Skin of body (tissue), 2 donors: ENCODE results near the gene WRAP73. TPM values are rescaled to one million over a fixed set of nuclear protein-coding genes. Genes with fewer than 3 reads are reported as not detected.

ENCODE experiments used
- DNase-seq: peaks from one replicate; lab custom pipeline; 2025; lab: John Stamatoyannopoulos, UW
- total RNA-seq: library from RNA; depleted of rRNA; stranded (reverse); fragments of >200 nt; gene quantifications from one replicate; pipeline ENCODE4 v1.2.3, GENCODE V29; 2014

The WRAP73 gene
- total RNA-seq, 1 donor from 2014 or later: 12.2 TPM

DNA sequence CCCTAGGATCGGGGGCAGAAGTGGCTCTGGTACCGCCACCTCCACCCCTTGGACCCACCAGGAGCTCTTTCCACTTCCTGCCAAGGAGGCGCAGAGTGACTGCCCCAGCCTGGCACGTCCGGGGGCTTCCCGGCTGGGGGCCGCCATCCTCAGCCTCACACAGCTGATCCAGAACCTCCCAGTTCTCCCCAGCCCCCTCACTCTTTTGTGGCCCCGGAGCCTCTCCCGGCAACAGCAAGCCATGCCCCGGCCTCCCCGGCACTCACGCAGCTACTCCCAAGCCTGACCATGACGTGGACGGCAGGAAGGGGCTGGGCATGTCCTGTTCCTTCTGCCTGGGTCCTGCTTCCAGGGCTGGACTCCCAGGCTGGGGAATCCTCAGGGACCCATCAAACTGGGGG lies 19.5 kb upstream of the WRAP73 start:
- no peak for DNase-seq

- DNase-seq: no peak
Observed at GRCh38 chr1:3668585-3669300, 18.8 kb upstream of the WRAP73 start.

- no peak for DNase-seq
Observed at GRCh38 chr1:3668148-3668547, 18.2 kb upstream of the WRAP73 start.

DNA sequence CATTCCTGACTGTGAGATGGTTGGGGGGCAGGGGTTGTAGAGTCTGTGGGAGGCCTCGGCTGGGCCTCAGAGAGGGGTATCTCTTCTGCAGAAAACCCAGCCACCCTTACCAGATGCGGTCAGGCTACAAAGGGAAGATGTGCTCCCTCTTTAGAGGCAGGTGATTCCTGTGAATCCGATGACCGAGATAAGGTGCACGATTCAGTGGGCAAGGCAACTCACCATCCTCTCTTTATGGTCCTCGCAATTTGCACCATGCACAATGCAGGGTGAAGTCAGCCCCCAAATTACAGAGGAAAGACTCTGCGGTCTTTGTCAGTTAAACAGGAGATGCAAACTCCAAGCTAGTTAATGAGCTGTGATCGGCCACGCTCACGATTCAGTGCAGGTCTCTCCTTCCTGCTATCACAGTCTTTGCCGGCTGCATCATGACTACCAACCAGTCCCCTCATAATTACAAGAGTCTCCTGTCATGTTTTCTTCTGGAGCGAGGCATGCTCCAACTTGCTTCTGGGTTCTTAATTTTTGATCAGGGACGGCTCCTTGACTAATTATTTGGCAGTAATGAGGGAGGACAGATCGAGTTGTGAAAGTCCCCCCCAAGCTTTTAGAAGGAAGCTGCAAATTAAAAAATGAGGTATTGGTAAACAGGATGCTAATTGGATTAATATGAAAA lies 14.9 kb upstream of the WRAP73 start:
- DNase-seq: no peak

DNA sequence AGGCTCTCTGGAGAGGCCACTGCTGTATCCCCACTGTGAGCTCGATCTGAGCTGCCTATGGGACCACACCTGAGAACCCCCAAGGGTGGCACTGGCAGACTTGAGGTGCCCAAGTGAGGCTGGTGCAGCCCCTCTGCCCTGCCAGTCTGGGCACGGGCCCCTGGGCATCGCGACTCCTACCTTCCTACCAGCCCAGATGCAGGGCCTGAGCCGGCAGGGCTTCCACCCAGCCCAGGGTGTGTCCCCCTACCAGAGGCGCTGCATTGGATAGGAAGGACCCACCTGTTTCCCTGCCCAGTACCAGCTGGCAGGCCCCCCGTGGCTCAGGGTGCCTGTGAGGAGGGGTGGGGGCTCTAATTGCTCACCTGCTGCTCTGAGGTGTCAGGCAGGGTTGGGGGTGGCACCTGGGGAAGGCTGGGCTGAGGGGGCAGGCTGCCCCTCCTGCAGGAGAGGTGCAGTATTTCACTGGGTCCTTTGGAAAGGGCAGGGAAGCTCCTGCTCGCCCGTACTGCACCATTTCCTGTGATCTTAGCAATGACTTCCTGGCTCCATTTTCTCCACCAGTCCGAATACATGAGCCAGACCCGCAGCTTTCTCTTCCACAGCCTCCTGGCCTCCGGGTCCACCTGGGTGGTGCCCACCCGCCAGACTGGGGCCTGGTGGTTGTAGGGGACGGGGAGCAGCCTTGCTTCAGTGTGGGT lies 14.2 kb upstream of the WRAP73 start:
- no peak for DNase-seq

GRCh38 chr1:3662080-3662671 lies 12.3 kb upstream of the WRAP73 start:
- no peak for DNase-seq

DNA sequence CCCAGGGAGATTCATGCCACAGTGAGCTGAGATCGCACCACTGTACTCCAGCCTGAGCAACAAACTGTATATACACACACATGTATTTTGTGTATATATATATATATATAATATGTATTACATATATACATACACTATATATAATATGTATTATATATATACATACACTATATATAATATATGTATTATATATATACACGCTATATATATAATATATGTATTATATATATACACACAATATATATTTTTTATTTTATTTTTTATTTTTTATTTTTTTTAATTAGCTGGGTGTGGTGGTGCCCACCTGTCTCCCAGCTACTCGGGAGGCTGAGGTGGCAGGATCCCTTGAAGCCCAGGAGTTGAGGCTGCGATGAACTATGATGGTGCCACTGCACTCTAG lies 11.7 kb upstream of the WRAP73 start:
- no peak for DNase-seq

DNA sequence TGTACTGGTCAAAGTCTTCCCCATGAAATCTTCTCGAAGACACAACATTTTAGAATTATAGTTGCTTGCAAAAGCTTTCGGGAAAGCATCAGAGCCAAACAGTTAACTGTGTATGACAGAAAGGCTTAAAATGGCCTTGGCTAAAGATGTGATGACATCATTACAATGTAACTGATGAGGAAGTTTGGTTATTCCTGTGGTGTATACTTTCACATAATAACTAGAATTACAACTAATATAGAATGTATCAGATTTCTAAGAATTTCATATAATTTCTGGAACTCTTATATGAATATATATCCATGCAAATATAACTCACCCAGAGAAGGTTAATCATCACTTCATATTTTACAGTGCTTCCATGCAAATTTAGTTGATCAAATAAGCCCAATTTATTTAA lies 10.8 kb upstream of the WRAP73 start:
- DNase-seq: no peak

DNA sequence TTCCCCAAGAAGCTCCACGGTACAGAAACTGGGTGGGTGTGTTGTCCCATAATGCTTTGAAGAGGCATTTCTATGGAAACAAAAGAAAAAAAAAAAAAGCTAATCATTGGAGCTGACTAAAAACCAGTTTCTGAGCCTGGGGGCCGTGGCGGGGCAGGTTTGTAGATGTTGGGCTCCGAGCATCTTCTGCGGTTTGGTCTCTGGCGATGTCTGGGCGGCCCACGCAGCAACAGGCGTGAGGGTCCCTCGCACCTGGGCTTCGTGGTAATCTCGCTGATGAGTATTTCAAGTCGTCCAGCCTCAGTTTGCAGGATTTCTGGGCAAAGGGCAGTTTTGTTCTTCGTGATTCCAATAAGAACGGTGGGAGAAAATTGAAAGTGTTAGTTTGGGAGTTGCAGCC lies 9.2 kb upstream of the WRAP73 start:
- no peak for DNase-seq

- DNase-seq: no peak
Observed at GRCh38 chr1:3658231-3658615, 8.3 kb upstream of the WRAP73 start.

GRCh38 chr1:3657578-3658230 lies 7.8 kb upstream of the WRAP73 start:
- DNase-seq: no peak

DNA sequence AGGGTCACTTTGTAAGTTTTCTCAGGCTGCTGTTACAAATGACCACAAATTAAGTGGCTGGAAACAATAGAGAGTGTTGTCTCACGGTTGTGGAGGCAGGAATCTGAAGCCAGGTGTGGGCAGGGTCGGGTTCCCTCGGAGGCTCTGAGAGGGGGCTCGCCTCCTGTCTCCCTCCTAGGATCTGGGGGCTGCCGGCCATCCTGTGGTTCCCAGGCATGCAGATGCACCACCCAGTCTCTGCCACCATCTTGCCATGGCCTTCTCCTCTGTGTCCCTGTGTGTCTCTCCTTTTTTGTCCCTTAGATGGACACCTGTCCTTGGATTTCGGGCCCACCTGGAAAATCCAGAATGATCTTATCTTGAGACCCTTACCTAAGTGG lies 7.2 kb upstream of the WRAP73 start:
- DNase-seq: no peak

DNA sequence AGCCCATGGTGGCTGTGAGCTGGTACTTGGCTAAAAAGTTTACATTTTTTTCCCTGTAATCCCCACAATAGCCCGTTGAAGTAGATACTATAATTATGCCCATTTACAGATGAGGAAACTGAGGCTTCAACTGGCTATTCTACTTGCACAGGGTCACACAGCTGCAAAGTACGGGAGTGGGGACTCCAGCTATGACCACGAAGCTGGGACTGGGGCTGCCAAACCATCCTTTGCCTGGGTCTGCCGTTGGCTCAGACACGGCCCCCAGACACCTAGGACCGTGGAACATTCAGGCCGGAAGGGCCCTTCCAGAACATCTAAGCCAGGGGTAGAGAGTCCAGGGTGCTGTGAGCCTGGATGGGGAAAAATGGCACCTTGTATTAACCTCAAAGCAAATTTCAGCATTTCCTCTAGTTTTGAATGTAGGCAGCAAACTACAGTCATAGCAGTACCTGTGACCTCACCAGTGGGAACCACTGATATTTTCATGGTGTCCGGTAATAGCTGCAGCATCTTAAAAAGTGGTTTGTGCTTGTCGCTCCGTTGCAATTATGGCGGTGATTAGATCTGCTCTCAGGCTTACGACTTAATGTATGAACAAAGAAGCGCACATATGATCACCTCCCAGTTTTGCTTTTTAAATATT lies 6.7 kb upstream of the WRAP73 start:
- no peak for DNase-seq

DNA sequence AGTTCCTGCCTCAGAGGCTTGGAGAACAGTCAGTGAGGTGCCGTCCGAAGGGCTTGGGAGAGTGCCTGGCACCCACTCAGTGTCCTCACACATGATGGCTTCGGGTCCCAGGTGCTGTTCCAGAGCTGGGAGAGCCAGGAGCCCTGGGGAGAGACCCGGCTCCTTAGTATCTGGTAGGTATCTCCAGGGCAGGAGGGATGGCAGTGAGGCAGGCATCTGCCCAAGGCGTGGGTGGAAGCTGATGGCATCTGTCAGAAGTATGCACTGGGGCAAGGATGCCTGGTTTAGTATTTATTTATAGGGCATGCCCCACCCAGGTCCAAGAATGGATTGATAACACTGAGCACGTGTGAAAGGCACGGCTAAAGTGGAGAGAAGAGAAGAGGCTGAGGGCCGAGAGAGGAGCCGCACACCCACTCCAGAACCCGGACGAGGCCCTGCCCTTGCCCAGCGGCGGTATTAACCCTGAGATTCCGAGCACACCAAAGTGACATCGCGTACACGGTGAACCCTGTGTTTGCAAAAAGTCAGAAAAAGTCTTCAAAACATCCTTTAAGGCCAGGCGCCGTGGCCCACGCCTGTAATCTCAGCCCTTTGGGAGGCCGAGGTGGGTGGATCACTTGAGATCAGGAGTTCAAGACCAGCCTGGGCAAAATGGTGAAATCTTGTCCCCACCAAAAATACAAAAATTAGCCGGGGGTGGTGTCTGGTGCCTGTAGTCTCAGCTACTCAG lies 4.8 kb upstream of the WRAP73 start:
- DNase-seq: no peak

- DNase-seq: no peak
Observed at GRCh38 chr1:3653286-3653618, 3.3 kb upstream of the WRAP73 start.

GRCh38 chr1:3652548-3653285 lies 2.8 kb upstream of the WRAP73 start:
- no peak for DNase-seq

DNA sequence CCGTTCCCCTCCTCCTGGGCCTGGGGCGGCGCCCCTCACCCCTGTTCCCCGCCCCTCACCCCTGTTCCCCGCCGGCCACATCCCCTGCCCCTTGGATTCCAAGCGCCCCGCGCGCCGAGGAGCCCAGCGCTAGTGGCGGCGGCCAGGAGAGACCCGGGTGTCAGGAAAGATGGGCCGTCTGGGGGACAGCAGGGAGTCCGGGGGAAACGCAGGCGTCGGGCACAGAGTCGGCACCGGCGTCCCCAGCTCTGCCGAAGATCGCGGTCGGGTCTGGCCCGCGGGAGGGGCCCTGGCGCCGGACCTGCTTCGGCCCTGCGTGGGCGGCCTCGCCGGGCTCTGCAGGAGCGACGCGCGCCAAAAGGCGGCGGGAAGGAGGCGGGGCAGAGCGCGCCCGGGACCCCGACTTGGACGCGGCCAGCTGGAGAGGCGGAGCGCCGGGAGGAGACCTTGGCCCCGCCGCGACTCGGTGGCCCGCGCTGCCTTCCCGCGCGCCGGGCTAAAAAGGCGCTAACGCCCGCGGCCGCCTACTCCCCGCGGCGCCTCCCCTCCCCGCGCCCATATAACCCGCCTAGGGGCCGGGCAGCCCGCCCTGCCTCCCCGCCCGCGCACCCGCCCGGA lies 2.1 kb upstream of the WRAP73 start, which contains the start of gene TP73:
Gene TP73 (plus strand): TSS at position 587 of the 618 bp plus-strand sequence. CDS start 29,850 bp downstream, outside the sequence.
- DNase-seq: no peak

DNA sequence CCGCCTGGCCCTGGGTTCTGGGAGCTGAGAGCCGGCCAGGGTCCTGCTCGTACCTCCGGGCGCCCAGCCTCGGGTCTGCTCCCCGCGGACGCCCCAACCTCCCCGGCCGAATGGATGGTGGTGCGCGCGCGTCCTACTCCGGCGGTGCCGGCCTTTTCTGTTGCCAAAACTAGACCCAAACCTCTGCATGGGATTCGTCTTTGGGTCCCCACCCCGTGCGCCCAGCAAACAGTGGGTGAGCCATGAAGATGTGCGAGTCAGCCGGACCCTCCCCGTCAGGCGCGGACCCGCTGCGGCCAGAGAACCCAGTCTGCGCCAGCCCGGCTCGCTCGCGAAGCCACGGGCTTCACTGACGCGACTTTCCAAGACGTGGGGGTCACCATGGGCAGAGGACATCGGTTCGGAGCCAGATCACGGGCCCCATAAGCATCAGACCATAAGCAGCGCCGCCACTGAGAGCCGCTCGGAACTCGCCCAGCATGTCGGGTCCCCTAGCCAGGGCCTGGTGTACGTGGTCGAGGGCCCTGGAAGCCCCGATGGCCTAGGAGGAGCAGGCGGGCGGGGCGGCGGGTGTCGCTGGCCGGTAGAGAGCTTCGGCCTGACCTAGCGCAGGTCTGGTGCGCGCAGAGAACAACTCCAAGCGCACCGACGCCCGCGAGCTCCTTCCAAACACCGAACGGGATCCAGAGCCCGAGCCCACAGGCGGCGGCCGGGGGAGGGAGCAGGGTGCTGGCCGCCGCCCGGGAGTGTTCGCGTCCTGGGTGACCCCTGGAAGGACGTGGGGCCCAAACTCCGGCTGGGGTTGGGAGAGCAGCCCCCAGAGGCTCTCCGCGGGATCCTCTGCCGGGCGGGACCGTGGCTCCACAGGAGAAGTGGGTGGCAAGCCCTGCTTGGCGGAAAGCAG lies 1.4 kb upstream of the WRAP73 start:
- no peak for DNase-seq
